ENCODE results near the gene KDM8. TPM values are rescaled to one million over a fixed set of nuclear protein-coding genes. Genes with fewer than 3 reads are reported as not detected.

Gene KDM8
- total and polyA plus RNA-seq, 9 of the 15 experiments (the other 6 are each of a cell fraction or from before 2014, with no cell fraction given) = 0.61 to 9.1 (median 5.4) TPM

DNA sequence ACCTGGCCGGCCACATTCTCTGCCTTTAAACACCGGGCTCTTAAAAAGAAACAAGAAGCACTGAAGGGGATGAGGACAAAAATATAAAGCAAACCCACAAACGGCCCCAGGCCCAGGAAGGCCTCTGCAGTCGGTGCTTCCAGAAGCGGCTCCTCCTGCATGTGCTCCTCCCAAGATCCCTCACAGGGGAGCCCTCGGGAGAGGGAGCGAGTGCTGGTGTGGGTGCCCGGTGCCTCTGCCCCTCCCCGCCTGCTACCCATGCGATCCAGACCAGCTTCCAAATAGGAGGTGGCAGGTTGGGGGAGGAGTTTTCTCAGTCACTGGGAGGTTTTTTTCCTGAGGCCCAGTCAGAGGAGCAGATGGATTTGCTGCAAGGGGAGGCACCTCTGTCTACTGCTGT, 15.8 kb downstream of the KDM8 start:
- Histone ChIP-seq H3K4me1 (replicated peaks in 1 of 2; ENCODE audit: control insufficient read depth in 2 of 2, insufficient read depth in 2 of 2, low read length in 2 of 2) (peaks cover 0 to 12% of the 10 kb centered on the region in 2 experiments; a peak in 2 of 5 replicates), H3K27me3 (ENCODE audit: control insufficient read depth in 2 of 2, insufficient read depth in 2 of 2, low read length in 2 of 2) (no peaks in the 10 kb centered on the region), H3K9me3 (replicated peaks; ENCODE audit: control insufficient read depth, insufficient read depth, low read depth, low read length) (no peaks in the 10 kb centered on the region), H3K27ac (ENCODE audit: extremely low read depth, low read depth, low read length) (no peak overlapping the region), H3K79me2 (ENCODE audit: control insufficient read depth, insufficient read depth, low read length) (no peaks in the 10 kb centered on the region), H3K9ac (ENCODE audit: insufficient read depth in 1 of 2, low read depth in 2 of 2, low read length in 2 of 2) (no peak overlapping the region), H3K36me3 (ENCODE audit: control insufficient read depth, insufficient read depth, low read length) (peaks cover 13% of the 10 kb centered on the region; the same call in 2 of the 3 replicates), H3K4me3 (no peak overlapping the region), H2AFZ (ENCODE audit: low read depth, low read length) (no peak overlapping the region), H3K9me1 (ENCODE audit: control insufficient read depth, insufficient read depth, low read length) (no peaks in the 10 kb centered on the region), H3K4me2 (ENCODE audit: insufficient read depth, low read length) (no peak overlapping the region), H4K20me1 (replicated peaks; ENCODE audit: control insufficient read depth, insufficient read depth, low read length) (0 out of 2 replicates have a peak, but pooled peaks cover 3% of the 10 kb centered on the region)
- POLR2A ChIA-PET = no interaction called here
- WGBS (ENCODE audit: insufficient coverage, low coverage, missing lambda C conversion rate) = 68% methylated on average over 5 of the region's 10 CpGs
- no TSS peak for BruUV-seq (replicated peaks)
- DNase-seq (ENCODE audit: extremely low read depth in 1 of 4, low spot score in 3 of 4) (no peak), ATAC-seq (no peak), FAIRE-seq (no peak)
- TF ChIP-seq SRSF3 (IDR thresholded peaks at IDR 0.05; ENCODE audit: insufficient read depth, low read length) (no peak), ZBTB8A (IDR thresholded peaks at IDR 0.05; ENCODE audit: partially characterized antibody) (no peak), NONO (IDR thresholded peaks at IDR 0.05; ENCODE audit: low read depth in 2 of 2, low read length in 1 of 2) (no peak)
- TF ChIP-seq, protein P1, sequence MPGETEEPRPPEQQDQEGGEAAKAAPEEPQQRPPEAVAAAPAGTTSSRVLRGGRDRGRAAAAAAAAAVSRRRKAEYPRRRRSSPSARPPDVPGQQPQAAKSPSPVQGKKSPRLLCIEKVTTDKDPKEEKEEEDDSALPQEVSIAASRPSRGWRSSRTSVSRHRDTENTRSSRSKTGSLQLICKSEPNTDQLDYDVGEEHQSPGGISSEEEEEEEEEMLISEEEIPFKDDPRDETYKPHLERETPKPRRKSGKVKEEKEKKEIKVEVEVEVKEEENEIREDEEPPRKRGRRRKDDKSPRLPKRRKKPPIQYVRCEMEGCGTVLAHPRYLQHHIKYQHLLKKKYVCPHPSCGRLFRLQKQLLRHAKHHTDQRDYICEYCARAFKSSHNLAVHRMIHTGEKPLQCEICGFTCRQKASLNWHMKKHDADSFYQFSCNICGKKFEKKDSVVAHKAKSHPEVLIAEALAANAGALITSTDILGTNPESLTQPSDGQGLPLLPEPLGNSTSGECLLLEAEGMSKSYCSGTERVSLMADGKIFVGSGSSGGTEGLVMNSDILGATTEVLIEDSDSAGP (CRISPR knock-in tag; IDR thresholded peaks at IDR 0.05) = no peak
- TF ChIP-seq, protein P2, sequence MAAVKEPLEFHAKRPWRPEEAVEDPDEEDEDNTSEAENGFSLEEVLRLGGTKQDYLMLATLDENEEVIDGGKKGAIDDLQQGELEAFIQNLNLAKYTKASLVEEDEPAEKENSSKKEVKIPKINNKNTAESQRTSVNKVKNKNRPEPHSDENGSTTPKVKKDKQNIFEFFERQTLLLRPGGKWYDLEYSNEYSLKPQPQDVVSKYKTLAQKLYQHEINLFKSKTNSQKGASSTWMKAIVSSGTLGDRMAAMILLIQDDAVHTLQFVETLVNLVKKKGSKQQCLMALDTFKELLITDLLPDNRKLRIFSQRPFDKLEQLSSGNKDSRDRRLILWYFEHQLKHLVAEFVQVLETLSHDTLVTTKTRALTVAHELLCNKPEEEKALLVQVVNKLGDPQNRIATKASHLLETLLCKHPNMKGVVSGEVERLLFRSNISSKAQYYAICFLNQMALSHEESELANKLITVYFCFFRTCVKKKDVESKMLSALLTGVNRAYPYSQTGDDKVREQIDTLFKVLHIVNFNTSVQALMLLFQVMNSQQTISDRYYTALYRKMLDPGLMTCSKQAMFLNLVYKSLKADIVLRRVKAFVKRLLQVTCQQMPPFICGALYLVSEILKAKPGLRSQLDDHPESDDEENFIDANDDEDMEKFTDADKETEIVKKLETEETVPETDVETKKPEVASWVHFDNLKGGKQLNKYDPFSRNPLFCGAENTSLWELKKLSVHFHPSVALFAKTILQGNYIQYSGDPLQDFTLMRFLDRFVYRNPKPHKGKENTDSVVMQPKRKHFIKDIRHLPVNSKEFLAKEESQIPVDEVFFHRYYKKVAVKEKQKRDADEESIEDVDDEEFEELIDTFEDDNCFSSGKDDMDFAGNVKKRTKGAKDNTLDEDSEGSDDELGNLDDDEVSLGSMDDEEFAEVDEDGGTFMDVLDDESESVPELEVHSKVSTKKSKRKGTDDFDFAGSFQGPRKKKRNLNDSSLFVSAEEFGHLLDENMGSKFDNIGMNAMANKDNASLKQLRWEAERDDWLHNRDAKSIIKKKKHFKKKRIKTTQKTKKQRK (IDR thresholded peaks at IDR 0.05; ENCODE audit: borderline replicate concordance, low read depth, low read length) = no peak
- in situ Hi-C loops (cut with MboI) (no loop called here), intact Hi-C loops (cut with micrococcal nuclease) (no loop called here)
- CTCF ChIA-PET (ENCODE audit: low intra/inter-chr PET ratio) = no interaction called here

Data from K562 (cell line).